ENCODE measurements around the gene RBMS3. TPM values are rescaled to one million over a fixed set of nuclear protein-coding genes. Genes with fewer than 3 reads are reported as not detected.

RBMS3 gene
- total RNA-seq, 3 donors from 2014 or later = 4.6 to 53.6 (median 11.7) TPM

DNA sequence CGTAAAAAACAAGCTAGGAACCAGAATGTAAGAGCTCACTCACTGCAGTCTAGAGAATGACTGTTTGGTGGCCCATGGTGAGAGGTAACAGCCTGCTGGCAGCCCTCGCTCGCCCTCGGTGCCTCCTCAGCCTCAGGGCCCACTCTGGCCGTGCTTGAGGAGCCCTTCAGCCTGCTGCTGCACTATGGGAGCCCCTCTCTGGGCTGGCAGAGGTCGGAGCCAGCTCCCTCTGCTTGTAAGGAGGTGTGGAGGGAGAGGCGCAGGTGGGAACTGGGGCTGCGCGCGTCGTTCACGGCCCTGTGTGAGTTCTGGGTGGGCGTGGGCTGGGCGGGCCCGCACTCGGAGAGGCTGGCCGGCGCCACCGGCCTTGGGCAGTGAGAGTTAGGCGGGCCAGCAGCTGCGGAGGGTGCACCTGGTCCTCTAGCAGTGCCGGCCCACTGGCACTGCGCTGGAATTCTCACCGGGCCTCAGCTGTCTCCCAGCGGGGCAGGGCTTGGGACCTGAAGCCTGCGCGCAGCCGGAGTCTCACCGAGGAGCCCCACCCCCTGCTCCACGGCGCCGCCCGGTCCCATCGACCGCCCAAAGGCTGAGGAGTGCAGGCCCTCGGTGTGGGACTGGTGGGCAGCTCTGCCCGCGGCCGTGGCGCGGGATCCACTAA is 420.6 kb downstream of the RBMS3 start:
- DNase-seq (peak in 1 of 3 donors; percentile 36), ATAC-seq (no peak)
- intact Hi-C loops (cut with DNase I, micrococcal nuclease) = no loop called here
- Histone ChIP-seq H3K4me3 (no peak overlapping the region), H3K9me3 (no peaks in the 10 kb centered on the region), H3K36me3 (ENCODE audit: low read depth) (no peaks in the 10 kb centered on the region), H3K4me1 (ENCODE audit: low read depth) (no peaks in the 10 kb centered on the region)
- TF ChIP-seq, protein P1, sequence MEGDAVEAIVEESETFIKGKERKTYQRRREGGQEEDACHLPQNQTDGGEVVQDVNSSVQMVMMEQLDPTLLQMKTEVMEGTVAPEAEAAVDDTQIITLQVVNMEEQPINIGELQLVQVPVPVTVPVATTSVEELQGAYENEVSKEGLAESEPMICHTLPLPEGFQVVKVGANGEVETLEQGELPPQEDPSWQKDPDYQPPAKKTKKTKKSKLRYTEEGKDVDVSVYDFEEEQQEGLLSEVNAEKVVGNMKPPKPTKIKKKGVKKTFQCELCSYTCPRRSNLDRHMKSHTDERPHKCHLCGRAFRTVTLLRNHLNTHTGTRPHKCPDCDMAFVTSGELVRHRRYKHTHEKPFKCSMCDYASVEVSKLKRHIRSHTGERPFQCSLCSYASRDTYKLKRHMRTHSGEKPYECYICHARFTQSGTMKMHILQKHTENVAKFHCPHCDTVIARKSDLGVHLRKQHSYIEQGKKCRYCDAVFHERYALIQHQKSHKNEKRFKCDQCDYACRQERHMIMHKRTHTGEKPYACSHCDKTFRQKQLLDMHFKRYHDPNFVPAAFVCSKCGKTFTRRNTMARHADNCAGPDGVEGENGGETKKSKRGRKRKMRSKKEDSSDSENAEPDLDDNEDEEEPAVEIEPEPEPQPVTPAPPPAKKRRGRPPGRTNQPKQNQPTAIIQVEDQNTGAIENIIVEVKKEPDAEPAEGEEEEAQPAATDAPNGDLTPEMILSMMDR (IDR thresholded peaks at IDR 0.05) = no peak

DNA sequence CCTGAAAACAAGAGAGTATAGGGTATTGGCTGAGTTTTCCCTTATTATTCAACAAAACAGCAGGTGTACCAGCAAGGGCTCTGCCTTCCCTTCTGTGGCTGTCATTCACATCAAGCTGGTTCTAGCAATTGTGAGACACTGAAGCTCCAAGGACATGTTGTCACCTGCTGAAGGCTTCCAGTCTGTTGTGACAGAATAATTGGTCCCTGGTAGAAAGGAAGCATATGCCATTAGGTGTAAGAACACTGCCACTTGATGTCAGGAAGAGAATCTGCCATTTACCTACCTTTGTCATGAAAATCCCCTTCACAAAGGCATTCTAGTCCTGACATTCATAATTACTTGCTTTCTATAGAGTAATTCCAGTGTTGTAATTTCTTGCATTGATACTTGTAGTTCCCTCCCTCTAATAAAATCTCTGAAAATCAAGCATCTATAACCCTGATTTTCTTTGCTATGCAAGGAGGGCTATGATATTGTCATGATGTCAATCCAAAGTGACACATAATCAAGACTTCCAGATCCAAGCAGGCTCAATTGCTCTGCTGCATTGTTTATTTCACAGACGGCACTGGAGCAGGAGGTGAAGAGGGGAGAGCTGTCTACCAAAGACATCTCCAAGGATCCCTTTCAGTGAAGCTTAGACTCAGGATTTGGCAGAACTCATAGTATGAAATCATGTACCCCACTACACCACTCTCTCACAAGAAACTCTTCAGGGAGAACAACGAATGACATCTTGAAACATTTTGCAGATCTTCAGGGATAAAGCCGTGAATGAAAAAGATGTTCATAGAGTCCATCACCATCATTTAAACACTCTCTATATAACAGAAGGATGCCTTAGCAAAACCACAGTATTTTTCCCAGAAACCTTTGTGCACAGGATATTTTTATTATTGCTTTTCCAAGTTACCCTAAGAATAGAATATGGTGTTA is 425.3 kb downstream of the RBMS3 start:
- Histone ChIP-seq H3K4me1 (ENCODE audit: low read depth) (no peaks in the 10 kb centered on the region), H3K9me3 (no peaks in the 10 kb centered on the region), H3K36me3 (ENCODE audit: low read depth) (no peaks in the 10 kb centered on the region), H3K4me3 (no peak overlapping the region)
- no peak for ATAC-seq
- no peak for DNase-seq
- intact Hi-C loops (cut with DNase I, micrococcal nuclease) = no loop called here
- TF ChIP-seq, protein P1 (IDR thresholded peaks at IDR 0.05) = no peak

DNA sequence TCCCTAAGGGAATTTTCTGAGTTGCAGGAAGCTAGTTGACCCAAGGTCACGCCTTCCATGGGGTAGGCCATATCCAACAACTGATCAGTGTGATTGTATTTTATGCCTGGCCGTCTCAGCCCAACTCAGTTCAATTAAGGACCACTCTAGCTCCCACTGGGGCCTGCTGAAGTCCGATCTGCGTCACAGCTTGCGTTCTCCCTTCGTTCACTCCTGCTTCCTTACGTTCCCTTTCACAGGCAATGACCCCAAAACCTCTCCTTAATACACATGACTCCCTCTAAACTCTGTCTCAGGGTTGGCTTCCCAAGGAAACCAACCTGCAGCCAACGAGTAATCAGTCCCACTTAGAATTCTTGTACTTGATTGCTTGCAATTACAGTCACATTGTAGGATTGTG is 428.0 kb downstream of the RBMS3 start:
- H3K4me1 ChIP-seq (ENCODE audit: low read depth) = no peaks in the 10 kb centered on the region
- DNase-seq (no peak), ATAC-seq (no peak)
- no peaks in the 10 kb centered on the region for H3K36me3 ChIP-seq (ENCODE audit: low read depth)
- TF ChIP-seq, protein P1 (IDR thresholded peaks at IDR 0.05) = no peak
- no peak overlapping the region for H3K4me3 ChIP-seq
- intact Hi-C loops (cut with DNase I, micrococcal nuclease) = no loop called here
- H3K9me3 ChIP-seq = no peaks in the 10 kb centered on the region

DNA sequence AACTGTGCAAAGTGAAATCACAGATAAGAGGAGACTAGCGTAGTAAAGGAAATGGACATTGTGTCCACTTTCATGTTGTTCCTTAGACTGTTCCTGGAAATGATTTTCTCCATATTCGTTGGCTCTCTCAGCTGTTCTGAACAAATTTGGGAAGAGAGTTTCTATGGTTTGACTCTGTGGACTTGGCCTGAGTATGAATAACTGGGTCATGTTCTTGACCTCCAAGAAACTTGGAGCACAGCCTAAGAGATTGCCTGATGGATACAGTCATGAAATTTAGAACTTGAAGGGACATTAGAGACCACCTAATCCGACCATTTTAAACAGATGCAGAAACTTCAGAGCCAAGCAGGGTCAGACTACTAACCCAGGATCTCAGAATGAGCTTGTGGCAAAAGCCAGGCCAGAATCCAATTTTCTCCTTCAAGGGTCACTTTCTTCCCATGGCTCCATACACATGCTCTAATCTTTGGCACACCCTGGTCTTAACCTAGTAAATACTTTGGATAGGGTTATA is 430.4 kb downstream of the RBMS3 start:
- Histone ChIP-seq H3K36me3 (ENCODE audit: low read depth) (no peaks in the 10 kb centered on the region), H3K4me1 (ENCODE audit: low read depth) (no peaks in the 10 kb centered on the region), H3K9me3 (no peaks in the 10 kb centered on the region), H3K4me3 (no peak overlapping the region)
- TF ChIP-seq, protein P1 (IDR thresholded peaks at IDR 0.05) = no peak
- DNase-seq = no peak
- ATAC-seq = no peak
- intact Hi-C loops (cut with DNase I, micrococcal nuclease) = no loop called here

DNA sequence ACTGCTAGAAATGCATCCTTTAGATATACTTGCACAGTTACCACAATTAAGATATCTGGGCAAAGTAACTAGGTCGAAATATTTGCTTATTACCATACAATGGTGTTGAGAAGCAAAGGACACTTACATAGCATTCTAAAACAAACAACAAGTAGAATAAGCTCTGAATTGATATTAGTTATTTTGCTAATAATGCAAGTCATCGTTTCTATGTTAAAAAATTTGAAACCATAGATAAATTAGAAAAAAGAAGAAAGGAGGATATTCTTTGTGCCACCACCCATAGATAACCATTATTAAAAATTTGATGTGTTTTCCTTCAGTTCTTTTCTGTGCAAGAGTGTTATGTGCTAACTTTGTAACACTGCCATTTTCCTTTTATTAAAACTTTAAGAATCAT is 435.3 kb downstream of the RBMS3 start:
- Histone ChIP-seq H3K4me1 (ENCODE audit: low read depth) (no peaks in the 10 kb centered on the region), H3K4me3 (no peak overlapping the region), H3K36me3 (ENCODE audit: low read depth) (no peaks in the 10 kb centered on the region), H3K9me3 (no peaks in the 10 kb centered on the region)
- intact Hi-C loops (cut with DNase I, micrococcal nuclease) = no loop called here
- DNase-seq (no peak), ATAC-seq (no peak)
- TF ChIP-seq, protein P1 (IDR thresholded peaks at IDR 0.05) = no peak
